Fibroblast of the aortic adventitia (primary cell): ENCODE data around the gene OR2A2. TPM values are rescaled to one million over a fixed set of nuclear protein-coding genes. Genes with fewer than 3 reads are reported as not detected.
A peak's percentile ranks its signal among the peaks of the same experiment; 100 is the strongest.

Experiments used
- DNase-seq: peaks from one replicate; pipeline ENCODE4 v3.0.0-alpha.2; 2010; ENCODE audit warnings: low read depth
- H3K4me3 ChIP-seq: 2 replicates; pipeline ENCODE4 v1.5.1; 2011; ENCODE audit warnings: low read depth, mild to moderate bottlenecking, control low read depth, low read length, moderate library complexity
- total RNA-seq: library from RNA; depleted of rRNA; stranded (reverse); fragments of >200 nt; gene quantifications from 2 replicates; pipeline ENCODE4 v1.2.3, GENCODE V29; 2012; ENCODE audit warnings: low replicate concordance
- TF ChIP-seq, protein P1 (sequence below): IDR thresholded peaks from 2 replicates; pipeline ENCODE4 v1.5.1; 2011; ENCODE audit warnings: mild to moderate bottlenecking, low read length, control low read depth, inconsistent platforms; ENCODE audit not compliant: insufficient read depth

Gene OR2A2, protein sequence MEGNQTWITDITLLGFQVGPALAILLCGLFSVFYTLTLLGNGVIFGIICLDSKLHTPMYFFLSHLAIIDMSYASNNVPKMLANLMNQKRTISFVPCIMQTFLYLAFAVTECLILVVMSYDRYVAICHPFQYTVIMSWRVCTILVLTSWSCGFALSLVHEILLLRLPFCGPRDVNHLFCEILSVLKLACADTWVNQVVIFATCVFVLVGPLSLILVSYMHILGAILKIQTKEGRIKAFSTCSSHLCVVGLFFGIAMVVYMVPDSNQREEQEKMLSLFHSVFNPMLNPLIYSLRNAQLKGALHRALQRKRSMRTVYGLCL
- not detected in 2 replicates for total RNA-seq

DNA sequence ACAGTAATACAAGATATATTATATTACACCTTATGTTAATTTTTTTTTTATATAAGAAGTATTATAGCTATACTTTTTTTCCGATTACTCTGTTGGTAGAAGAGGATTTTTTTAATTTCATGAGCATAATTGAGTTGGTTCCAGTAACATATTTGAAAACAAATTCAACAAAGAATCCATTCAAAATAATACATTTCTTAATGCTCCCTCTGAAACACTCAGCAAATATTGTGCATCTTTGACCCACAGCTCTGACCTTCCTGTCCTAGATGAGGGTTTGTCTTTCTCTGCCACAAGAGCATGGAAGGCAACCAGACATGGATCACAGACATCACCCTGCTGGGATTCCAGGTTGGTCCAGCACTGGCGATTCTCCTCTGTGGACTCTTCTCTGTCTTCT is at the start of gene OR2A2:
Gene OR2A2, plus strand, starts transcription at position 301 of the 400 bp plus-strand sequence. Its CDS starts 0 bp downstream, at position 301.
- TF ChIP-seq, protein P1, sequence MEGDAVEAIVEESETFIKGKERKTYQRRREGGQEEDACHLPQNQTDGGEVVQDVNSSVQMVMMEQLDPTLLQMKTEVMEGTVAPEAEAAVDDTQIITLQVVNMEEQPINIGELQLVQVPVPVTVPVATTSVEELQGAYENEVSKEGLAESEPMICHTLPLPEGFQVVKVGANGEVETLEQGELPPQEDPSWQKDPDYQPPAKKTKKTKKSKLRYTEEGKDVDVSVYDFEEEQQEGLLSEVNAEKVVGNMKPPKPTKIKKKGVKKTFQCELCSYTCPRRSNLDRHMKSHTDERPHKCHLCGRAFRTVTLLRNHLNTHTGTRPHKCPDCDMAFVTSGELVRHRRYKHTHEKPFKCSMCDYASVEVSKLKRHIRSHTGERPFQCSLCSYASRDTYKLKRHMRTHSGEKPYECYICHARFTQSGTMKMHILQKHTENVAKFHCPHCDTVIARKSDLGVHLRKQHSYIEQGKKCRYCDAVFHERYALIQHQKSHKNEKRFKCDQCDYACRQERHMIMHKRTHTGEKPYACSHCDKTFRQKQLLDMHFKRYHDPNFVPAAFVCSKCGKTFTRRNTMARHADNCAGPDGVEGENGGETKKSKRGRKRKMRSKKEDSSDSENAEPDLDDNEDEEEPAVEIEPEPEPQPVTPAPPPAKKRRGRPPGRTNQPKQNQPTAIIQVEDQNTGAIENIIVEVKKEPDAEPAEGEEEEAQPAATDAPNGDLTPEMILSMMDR = no peak
- no peak within 1 kb of the TSS for H3K4me3 ChIP-seq

DNA sequence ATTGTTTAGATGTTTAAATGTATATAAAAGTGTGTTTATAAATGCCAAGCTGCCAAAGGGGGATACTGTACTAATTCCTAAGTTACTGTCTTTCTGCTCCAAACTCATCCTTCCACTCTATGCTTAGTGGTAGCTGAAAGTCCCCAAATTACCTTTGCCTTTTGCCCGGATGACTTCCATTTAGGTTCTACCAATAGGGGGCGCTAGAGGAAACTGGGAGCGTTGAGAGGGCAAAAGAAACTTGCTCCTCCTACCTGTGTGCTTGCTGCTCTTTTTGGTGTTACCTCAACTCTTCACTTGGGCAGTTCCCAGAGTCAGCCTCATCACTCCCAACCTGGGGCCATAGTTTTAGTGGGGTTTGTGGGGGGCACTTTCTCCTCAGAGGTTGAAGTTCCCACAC is 45.7 kb upstream of the OR2A2 start:
- no peak overlapping the region for H3K4me3 ChIP-seq
- no peak for DNase-seq
- TF ChIP-seq, protein P1 = peak; percentile 2

More for the DNA sequence above, at the start of gene OR2A2:
- no peak for DNase-seq

DNA sequence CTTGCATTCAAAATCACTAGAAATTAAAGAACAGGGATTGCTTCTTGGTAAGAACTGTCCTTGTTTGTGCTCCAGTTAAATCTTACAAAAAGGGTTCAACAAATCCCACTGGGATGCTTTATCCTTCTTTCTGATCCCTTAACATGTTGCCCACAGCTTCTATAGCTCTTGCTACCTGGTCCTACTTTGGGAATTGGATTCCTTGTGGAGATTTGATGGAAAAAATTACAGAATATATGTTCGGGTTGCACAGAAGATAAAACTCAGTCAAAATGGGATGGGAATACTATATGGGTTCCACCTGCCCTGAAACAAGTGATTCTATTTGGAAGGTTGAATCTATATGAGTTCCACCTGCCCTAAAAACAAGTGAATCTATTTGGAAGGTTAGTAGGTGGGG is 39.9 kb upstream of the OR2A2 start, which contains the start of gene OR2A25:
Gene OR2A25, plus strand, starts transcription at position 301 of the 400 bp plus-strand sequence. CDS start 4,409 bp downstream, outside the sequence.
- TF ChIP-seq, protein P1 = no peak
- no peak within 1 kb of the TSS for H3K4me3 ChIP-seq
- no peak for DNase-seq

DNA sequence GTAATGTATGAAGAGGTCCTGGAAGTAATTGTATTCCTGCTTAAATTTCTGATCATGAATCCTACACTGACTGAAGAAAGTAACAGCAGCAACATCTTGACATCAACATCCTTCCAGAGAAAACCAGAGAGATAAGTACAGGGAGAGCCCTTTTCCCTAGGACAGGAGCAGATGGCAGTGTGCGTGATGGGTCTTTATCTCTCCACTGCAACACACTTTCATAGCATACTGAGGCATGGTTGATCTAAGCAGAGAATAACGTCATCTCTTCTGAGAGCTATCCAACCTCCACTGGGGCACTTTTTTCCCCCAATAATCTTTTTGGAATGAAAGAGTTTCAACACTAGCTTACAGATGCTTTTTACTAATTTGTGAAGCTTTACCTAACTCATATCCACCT is 39.4 kb upstream of the OR2A2 start:
- H3K4me3 ChIP-seq = no peak overlapping the region
- DNase-seq = no peak
- TF ChIP-seq, protein P1 = no peak

DNA sequence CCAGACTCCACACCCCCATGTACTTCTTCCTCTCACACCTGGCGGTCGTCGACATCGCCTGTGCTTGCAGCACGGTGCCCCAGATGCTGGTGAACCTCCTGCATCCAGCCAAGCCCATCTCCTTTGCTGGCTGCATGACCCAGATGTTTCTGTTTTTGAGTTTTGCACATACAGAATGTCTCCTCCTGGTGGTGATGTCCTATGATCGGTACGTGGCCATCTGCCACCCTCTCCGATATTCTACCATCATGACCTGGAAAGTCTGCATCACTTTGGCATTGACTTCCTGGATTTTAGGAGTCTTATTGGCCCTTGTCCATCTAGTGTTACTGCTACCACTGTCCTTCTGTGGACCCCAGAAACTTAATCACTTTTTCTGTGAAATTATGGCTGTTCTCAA is 35.0 kb upstream of the OR2A2 start:
- TF ChIP-seq, protein P1 = no peak
- no peak overlapping the region for H3K4me3 ChIP-seq
- DNase-seq = no peak

DNA sequence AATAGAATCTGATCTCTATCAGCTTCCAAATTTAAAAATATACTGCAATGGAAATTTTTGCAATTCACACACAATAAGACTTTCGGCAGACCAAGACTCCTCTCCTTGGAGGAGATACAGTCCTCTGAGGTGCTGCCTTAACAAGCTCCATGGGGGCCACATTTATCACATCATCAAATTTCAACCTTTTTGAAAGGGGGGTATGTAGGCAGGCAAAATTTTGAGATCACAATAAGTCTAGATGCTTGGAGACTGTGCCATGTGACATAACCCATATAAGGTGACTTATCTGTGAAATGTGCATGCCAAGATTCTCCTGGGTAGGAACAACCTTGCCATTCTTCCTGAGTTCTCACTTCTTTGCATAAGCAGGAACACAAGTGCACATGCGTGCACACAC is 23.4 kb upstream of the OR2A2 start, which contains the start of gene OR2A12:
Gene OR2A12, plus strand, starts transcription at position 301 of the 400 bp plus-strand sequence. CDS start 8,830 bp downstream, outside the sequence.
- DNase-seq = no peak
- H3K4me3 ChIP-seq = no peak within 1 kb of the TSS
- TF ChIP-seq, protein P1 = no peak
